Gastroesophageal sphincter (tissue), 4 donors: ENCODE results near the gene PRKG1. TPM values are rescaled to one million over a fixed set of nuclear protein-coding genes. Genes with fewer than 3 reads are reported as not detected.

ENCODE experiments used
- ATAC-seq: fragments of 150-250 bp; one replicate; pipeline ENCODE4 v1.9.1; 2016; ENCODE audit warnings: mild to moderate bottlenecking, moderate library complexity
- H3K27ac ChIP-seq, 4 donors: fragments of 200-600 bp; sonication (generic) in 3 of 4; 1 replicate in 3 of 4; 2 replicates in 1 of 4; pipeline ENCODE4 v1.5.1; 2016 to 2019
- H3K27me3 ChIP-seq: fragments of 200-600 bp; sonication (generic); one replicate; pipeline ENCODE4 v1.5.1; 2019
- H3K36me3 ChIP-seq, 2 donors: fragments of 200-600 bp; sonication (generic); one replicate each; pipeline ENCODE4 v1.5.1; 2019; ENCODE audit warnings: control low read depth in 1 of 2
- H3K4me1 ChIP-seq, 3 donors: fragments of 200-600 bp; sonication (generic); 1 replicate in 2 of 3; 2 replicates in 1 of 3; pipeline ENCODE4 v1.5.1; 2016 to 2019; ENCODE audit warnings: control low read depth in 2 of 3
- H3K4me3 ChIP-seq, 2 donors: fragments of 200-600 bp; sonication (generic); one replicate each; pipeline ENCODE4 v1.5.1; 2019; ENCODE audit warnings: mild to moderate bottlenecking in 1 of 2, moderate library complexity in 1 of 2
- H3K9me3 ChIP-seq, 3 donors: fragments of 200-600 bp; sonication (generic); one replicate each; pipeline ENCODE4 v1.5.1; 2017 to 2019; ENCODE audit warnings: control low read depth in 2 of 3
- CTCF ChIP-seq, 4 experiments: fragments of 200-600 bp in 2 of 4; fragments of 450-650 bp in 2 of 4; sonication (generic) in 1 of 4; IDR thresholded peaks; one replicate each; pipeline ENCODE4 v1.5.1; 2017 to 2019; ENCODE audit warnings: antibody characterized with exemption in 4 of 4, mild to moderate bottlenecking in 2 of 4, moderate library complexity in 2 of 4
- EP300 ChIP-seq: sonication (generic); formaldehyde crosslinking; IDR thresholded peaks from one replicate; pipeline ENCODE4 v1.6.1; 2017; ENCODE audit warnings: antibody characterized with exemption, mild to moderate bottlenecking
- POLR2A ChIP-seq, 2 donors: fragments of 450-650 bp; IDR thresholded peaks; one replicate each; pipeline ENCODE4 v1.6.1; 2017; ENCODE audit warnings: antibody characterized with exemption in 2 of 2, mild to moderate bottlenecking in 2 of 2, moderate library complexity in 1 of 2
- POLR2AphosphoS5 ChIP-seq: sonication (generic); formaldehyde crosslinking; IDR thresholded peaks from one replicate; pipeline ENCODE4 v1.6.1; 2017; ENCODE audit warnings: antibody characterized with exemption
- WGBS, 2 donors: methylation state at CpG; one replicate each; pipeline ENCODE4 v1.1.5; 2018; ENCODE audit warnings: low coverage in 1 of 2; 5-methylcytosine and 5-hydroxymethylcytosine counted together
- total RNA-seq, 4 donors: library from RNA; depleted of rRNA; stranded (reverse); fragments of >200 nt; gene quantifications; one replicate each; pipeline ENCODE4 v1.1.0, GENCODE V29; 2016

The PRKG1 gene
- total RNA-seq, 4 donors from 2014 or later, result 27.5 to 73.2 (median 39.2) TPM

- no peaks in the 10 kb centered on the region for H3K4me1 ChIP-seq
- H3K27me3 ChIP-seq, result no peaks in the 10 kb centered on the region
- no peak for ATAC-seq
- 96 to 100% methylated on average over 2 to 3 of the region's 3 CpGs for WGBS, 2 donors
- no peak overlapping the region for H3K27ac ChIP-seq
- H3K9me3 ChIP-seq, result no peaks in the 10 kb centered on the region
- TF ChIP-seq POLR2AphosphoS5 (no peak), EP300 (no peak), POLR2A (IDR thresholded peaks at IDR 0.05) (no peak), CTCF (IDR thresholded peaks at IDR 0.05) (no peak)
- no peaks in the 10 kb centered on the region for H3K36me3 ChIP-seq
- H3K4me3 ChIP-seq, result no peak overlapping the region
These were observed 1146.7 kb downstream of the PRKG1 start for GRCh38 chr10:52220947-52221346.

- no peaks in the 10 kb centered on the region for H3K4me1 ChIP-seq
- no peak overlapping the region for H3K27ac ChIP-seq
- H3K27me3 ChIP-seq, result no peaks in the 10 kb centered on the region
- TF ChIP-seq CTCF (IDR thresholded peaks at IDR 0.05) (no peak), POLR2A (IDR thresholded peaks at IDR 0.05) (no peak), EP300 (no peak)
- no peak overlapping the region for H3K4me3 ChIP-seq
- no peaks in the 10 kb centered on the region for H3K36me3 ChIP-seq
- no peaks in the 10 kb centered on the region for H3K9me3 ChIP-seq
- WGBS, 2 donors, result 57 to 69% methylated on average over 3 of the region's 4 CpGs
- no peak for ATAC-seq
These were observed 1147.6 kb downstream of the PRKG1 start for GRCh38 chr10:52221923-52222322.

DNA sequence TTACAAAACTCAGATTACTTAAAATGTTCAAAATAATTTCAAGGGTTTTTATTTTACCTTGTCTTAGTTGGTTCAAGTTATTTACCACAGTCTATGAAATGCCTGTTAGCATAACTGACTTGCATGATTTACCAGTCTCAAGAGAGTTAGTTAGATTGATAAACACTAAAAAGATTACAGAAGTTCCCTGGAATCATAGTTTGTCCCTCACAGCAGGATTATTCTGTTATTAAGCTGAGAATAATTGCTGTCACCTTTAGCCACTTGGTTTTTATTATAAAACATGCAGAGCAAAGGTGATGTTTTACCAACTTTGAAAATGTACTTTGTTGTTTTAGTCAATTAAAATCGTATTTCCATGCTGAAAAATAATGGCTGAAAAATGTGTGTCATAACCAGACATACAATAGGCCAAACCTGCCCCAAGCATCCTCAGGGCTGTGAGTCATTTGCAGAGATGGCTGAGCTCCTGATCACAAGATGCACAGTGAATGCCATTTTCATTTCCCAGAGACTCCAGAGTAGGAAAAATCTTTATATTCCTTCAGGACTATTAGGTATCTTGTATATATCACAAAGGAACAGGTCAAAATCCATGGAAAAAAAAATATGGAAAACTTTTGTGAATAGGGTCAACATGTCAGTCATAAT lies 1152.0 kb downstream of the PRKG1 start:
- no peaks in the 10 kb centered on the region for H3K4me1 ChIP-seq
- WGBS, 2 donors, result 62 to 64% methylated on average over 1 of the region's 1 CpG
- TF ChIP-seq POLR2A (IDR thresholded peaks at IDR 0.05) (no peak), POLR2AphosphoS5 (no peak), CTCF (IDR thresholded peaks at IDR 0.05) (no peak), EP300 (no peak)
- H3K27ac ChIP-seq, result no peak overlapping the region
- no peaks in the 10 kb centered on the region for H3K9me3 ChIP-seq
- ATAC-seq, result no peak
- no peaks in the 10 kb centered on the region for H3K27me3 ChIP-seq
- H3K4me3 ChIP-seq, result no peak overlapping the region
- H3K36me3 ChIP-seq, result no peaks in the 10 kb centered on the region

DNA sequence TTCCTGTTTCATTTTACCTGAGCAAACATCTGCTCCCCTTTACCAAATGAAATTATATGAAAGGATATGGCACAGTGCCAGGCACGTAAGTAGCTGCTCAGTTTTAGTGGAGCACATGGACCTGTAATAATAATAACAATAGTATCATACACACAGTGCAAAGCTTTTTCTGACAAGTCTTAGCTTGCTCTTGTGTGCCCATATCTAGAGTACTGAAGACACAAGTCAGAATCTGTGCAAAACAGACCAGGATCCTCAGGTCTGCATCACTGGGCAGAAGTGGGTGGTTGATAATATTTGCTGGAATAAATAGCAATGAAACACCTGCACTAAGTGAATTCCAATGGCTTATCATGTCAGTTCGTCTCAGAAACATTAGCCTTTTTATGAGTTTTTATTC lies 1154.3 kb downstream of the PRKG1 start:
- Histone ChIP-seq H3K27me3 (no peaks in the 10 kb centered on the region), H3K36me3 (no peaks in the 10 kb centered on the region), H3K27ac (no peak overlapping the region), H3K4me1 (peaks cover 0 to 7% (median 0%) of the 10 kb centered on the region in 3 donors), H3K9me3 (no peaks in the 10 kb centered on the region), H3K4me3 (no peak overlapping the region)
- 82 to 90% methylated on average over 2 of the region's 2 CpGs for WGBS, 2 donors
- TF ChIP-seq CTCF (IDR thresholded peaks at IDR 0.05) (no peak), POLR2AphosphoS5 (no peak), EP300 (no peak), POLR2A (IDR thresholded peaks at IDR 0.05) (no peak)
- ATAC-seq, result no peak

DNA sequence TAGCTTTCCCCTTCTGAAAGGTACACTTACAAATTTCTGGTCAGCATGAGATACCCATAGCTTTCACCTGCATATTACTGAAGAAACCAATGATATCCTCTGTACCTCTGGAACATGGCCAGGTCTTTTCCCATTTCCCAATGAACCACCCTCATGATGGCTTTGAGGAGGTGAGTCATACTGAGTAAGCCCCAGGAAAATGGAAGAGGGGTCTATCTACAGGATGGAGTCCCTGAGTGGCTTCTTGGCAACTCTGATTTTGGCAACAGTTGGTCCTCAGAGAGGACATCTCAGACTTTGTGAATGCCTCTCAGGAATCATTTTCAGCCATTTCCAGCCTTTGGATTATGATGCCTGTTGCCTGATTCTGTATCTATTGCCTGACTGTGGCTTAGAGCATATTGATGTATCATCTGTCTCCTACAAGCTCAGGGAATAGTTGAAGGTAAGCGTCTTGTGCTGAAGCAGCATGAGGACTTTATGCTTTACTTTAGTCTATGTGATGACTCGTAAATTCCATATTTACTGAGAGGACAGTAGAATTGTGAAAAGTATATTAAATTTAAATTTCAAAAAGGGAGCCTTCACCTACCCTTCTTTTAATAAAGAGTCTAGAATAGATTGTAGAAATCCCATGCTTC lies 1155.1 kb downstream of the PRKG1 start:
- no peak overlapping the region for H3K4me3 ChIP-seq
- H3K4me1 ChIP-seq, result peaks cover 0 to 7% (median 0%) of the 10 kb centered on the region in 3 donors
- H3K27ac ChIP-seq, result no peak overlapping the region
- no peaks in the 10 kb centered on the region for H3K36me3 ChIP-seq
- TF ChIP-seq EP300, result no peak
- TF ChIP-seq CTCF (IDR thresholded peaks at IDR 0.05), result no peak
- TF ChIP-seq POLR2A (IDR thresholded peaks at IDR 0.05), result no peak
- 95% methylated on average over 2 of the region's 2 CpGs for WGBS, 2 donors
- H3K27me3 ChIP-seq, result no peaks in the 10 kb centered on the region
- no peak for ATAC-seq
- no peaks in the 10 kb centered on the region for H3K9me3 ChIP-seq
